Astrocyte (in vitro differentiated cells and primary cell): ENCODE data around the gene SLC27A2. TPM values are rescaled to one million over a fixed set of nuclear protein-coding genes. Genes with fewer than 3 reads are reported as not detected.

Experiments used
- DNase-seq: peaks from one replicate; pipeline ENCODE4 v3.0.0-alpha.2; 2010; ENCODE audit warnings: low read depth
- FAIRE-seq: peaks from 2 replicates; lab custom pipeline; 2011; peaks lifted over from hg19 to GRCh38; lab: Jason Lieb, UNC
- H2AFZ ChIP-seq: 2 replicates; pipeline ENCODE4 v1.6.0; 2012; ENCODE audit warnings: low read depth, low read length, inconsistent platforms
- H3K27ac ChIP-seq: 2 replicates; pipeline ENCODE4 v1.5.1; 2011; ENCODE audit warnings: low read depth, low read length, inconsistent platforms
- H3K27me3 ChIP-seq: 2 replicates; pipeline ENCODE4 v1.6.0; 2011; ENCODE audit warnings: low read length, inconsistent platforms; ENCODE audit not compliant: insufficient read depth
- H3K36me3 ChIP-seq: 2 replicates; pipeline ENCODE4 v1.5.1; 2011; ENCODE audit warnings: low read length, inconsistent platforms; ENCODE audit not compliant: insufficient read depth
- H3K4me1 ChIP-seq: 2 replicates; pipeline ENCODE4 v1.5.1; 2011; ENCODE audit warnings: low read length, inconsistent platforms; ENCODE audit not compliant: insufficient read depth
- H3K4me2 ChIP-seq: 2 replicates; pipeline ENCODE4 v1.6.0; 2012; ENCODE audit warnings: low read length, inconsistent platforms
- H3K4me3 ChIP-seq: 2 replicates; pipeline ENCODE4 v1.5.1; 2011; ENCODE audit warnings: low read depth, mild to moderate bottlenecking, low read length, inconsistent platforms; ENCODE audit not compliant: insufficient read depth
- H3K79me2 ChIP-seq: 2 replicates; pipeline ENCODE4 v1.6.0; 2012; ENCODE audit warnings: mild to moderate bottlenecking, low read length, inconsistent platforms; ENCODE audit not compliant: insufficient read depth
- H3K9ac ChIP-seq: 2 replicates; pipeline ENCODE4 v1.6.0; 2012; ENCODE audit warnings: mild to moderate bottlenecking, low read length, inconsistent platforms
- H3K9me3 ChIP-seq: 2 replicates; pipeline ENCODE4 v1.5.1; 2012; ENCODE audit warnings: low read depth, mild to moderate bottlenecking, low read length, inconsistent platforms; ENCODE audit not compliant: insufficient read depth
- H4K20me1 ChIP-seq: 2 replicates; pipeline ENCODE4 v1.6.0; 2012; ENCODE audit warnings: low read length, inconsistent platforms; ENCODE audit not compliant: insufficient read depth
- H3K27ac Mint-ChIP-seq: one replicate; pipeline ENCODE4 v1.8.0; 2021; ENCODE audit warnings: mild to moderate bottlenecking, mixed read lengths; ENCODE audit not compliant: unreplicated experiment
- H3K27me3 Mint-ChIP-seq: one replicate; pipeline ENCODE4 v1.8.0; 2021; ENCODE audit warnings: low read depth, mixed read lengths; ENCODE audit not compliant: unreplicated experiment
- H3K36me3 Mint-ChIP-seq: one replicate; pipeline ENCODE4 v1.8.0; 2021; ENCODE audit warnings: low read depth, mixed read lengths; ENCODE audit not compliant: unreplicated experiment
- H3K4me1 Mint-ChIP-seq: one replicate; pipeline ENCODE4 v1.8.0; 2021; ENCODE audit warnings: low read depth, mixed read lengths; ENCODE audit not compliant: unreplicated experiment
- H3K4me3 Mint-ChIP-seq: one replicate; pipeline ENCODE4 v1.8.0; 2021; ENCODE audit warnings: mild to moderate bottlenecking, moderate library complexity, mixed read lengths; ENCODE audit not compliant: unreplicated experiment
- H3K9me3 Mint-ChIP-seq: one replicate; pipeline ENCODE4 v1.8.0; 2021; ENCODE audit warnings: mild to moderate bottlenecking, mixed read lengths; ENCODE audit not compliant: unreplicated experiment
- CTCF ChIP-seq: IDR thresholded peaks from 2 replicates; pipeline ENCODE4 v1.5.1; 2011; ENCODE audit warnings: low read depth, mild to moderate bottlenecking, inconsistent platforms, low read length, moderate library complexity; ENCODE audit not compliant: insufficient read depth
- EZH2 ChIP-seq: IDR thresholded peaks from 2 replicates; pipeline ENCODE4 v1.6.1; 2012; ENCODE audit warnings: mild to moderate bottlenecking, low read length, inconsistent platforms; ENCODE audit not compliant: insufficient read depth
- total RNA-seq: library from RNA; stranded (reverse); gene quantifications from 2 replicates; pipeline ENCODE4 v1.2.1, GENCODE V29; 2021

Gene SLC27A2
- total RNA-seq, 1 donor from 2014 or later: 0.82 TPM

GRCh38 chr15:50184863-50185504, 3.0 kb downstream of the SLC27A2 start:
- peaks cover 29% of the 10 kb centered on the region for H3K27me3 ChIP-seq
- peaks cover 5% of the 10 kb centered on the region for H3K4me1 ChIP-seq
- no peak overlapping the region for H2AFZ ChIP-seq
- H3K9ac ChIP-seq: no peak overlapping the region
- no peak overlapping the region for H3K4me3 ChIP-seq
- no peaks in the 10 kb centered on the region for H3K4me1 Mint-ChIP-seq
- no peaks in the 10 kb centered on the region for H3K36me3 Mint-ChIP-seq
- no peak overlapping the region for H3K27ac ChIP-seq
- peaks cover 36% of the 10 kb centered on the region for H3K27me3 Mint-ChIP-seq
- no peaks in the 10 kb centered on the region for H3K36me3 ChIP-seq
- H3K4me3 Mint-ChIP-seq: no peak overlapping the region
- DNase-seq: no peak
- H3K9me3 ChIP-seq: no peaks in the 10 kb centered on the region
- FAIRE-seq: no peak
- no peaks in the 10 kb centered on the region for H3K9me3 Mint-ChIP-seq
- no peak overlapping the region for H3K27ac Mint-ChIP-seq
- no peaks in the 10 kb centered on the region for H3K79me2 ChIP-seq
- TF ChIP-seq EZH2 (no peak), CTCF (no peak)
- H3K4me2 ChIP-seq: no peak overlapping the region
- H4K20me1 ChIP-seq: no peaks in the 10 kb centered on the region

- Mint-ChIP-seq H3K4me1 (no peaks in the 10 kb centered on the region), H3K9me3 (no peaks in the 10 kb centered on the region), H3K4me3 (no peak overlapping the region), H3K27me3 (peaks cover 25% of the 10 kb centered on the region), H3K36me3 (no peaks in the 10 kb centered on the region), H3K27ac (no peak overlapping the region)
- Histone ChIP-seq H3K79me2 (no peaks in the 10 kb centered on the region), H3K36me3 (no peaks in the 10 kb centered on the region), H4K20me1 (no peaks in the 10 kb centered on the region), H2AFZ (no peak overlapping the region), H3K4me2 (no peak overlapping the region), H3K27ac (no peak overlapping the region), H3K9me3 (no peaks in the 10 kb centered on the region), H3K9ac (no peak overlapping the region), H3K27me3 (peaks cover 20% of the 10 kb centered on the region), H3K4me1 (peaks cover 5% of the 10 kb centered on the region), H3K4me3 (no peak overlapping the region)
- no peak for TF ChIP-seq EZH2
- no peak for TF ChIP-seq CTCF
- no peak for FAIRE-seq
- no peak for DNase-seq
Measured at GRCh38 chr15:50186090-50186489, 4.1 kb downstream of the SLC27A2 start.

- no peaks in the 10 kb centered on the region for H3K79me2 ChIP-seq
Measured at GRCh38 chr15:50186752-50187151, 4.8 kb downstream of the SLC27A2 start.

More at GRCh38 chr15:50186752-50187151, 4.8 kb downstream of the SLC27A2 start:
- DNase-seq: no peak
- Histone ChIP-seq H3K27ac (no peak overlapping the region), H3K9me3 (no peaks in the 10 kb centered on the region), H3K36me3 (no peaks in the 10 kb centered on the region), H3K4me3 (no peak overlapping the region), H3K9ac (no peak overlapping the region), H2AFZ (no peak overlapping the region), H4K20me1 (no peaks in the 10 kb centered on the region), H3K4me1 (peaks cover 5% of the 10 kb centered on the region), H3K27me3 (peaks cover 14% of the 10 kb centered on the region), H3K4me2 (no peak overlapping the region)
- Mint-ChIP-seq H3K4me3 (no peak overlapping the region), H3K4me1 (no peaks in the 10 kb centered on the region), H3K27ac (no peak overlapping the region), H3K9me3 (no peaks in the 10 kb centered on the region), H3K36me3 (no peaks in the 10 kb centered on the region), H3K27me3 (peaks cover 18% of the 10 kb centered on the region)
- FAIRE-seq: no peak
- no peak for TF ChIP-seq CTCF
- no peak for TF ChIP-seq EZH2
